ENCODE measurements around the gene PEDS1. TPM values are rescaled to one million over a fixed set of nuclear protein-coding genes. Genes with fewer than 3 reads are reported as not detected.

The PEDS1 gene
- total RNA-seq, 1 donor from 2014 or later: 44.1 TPM

DNA sequence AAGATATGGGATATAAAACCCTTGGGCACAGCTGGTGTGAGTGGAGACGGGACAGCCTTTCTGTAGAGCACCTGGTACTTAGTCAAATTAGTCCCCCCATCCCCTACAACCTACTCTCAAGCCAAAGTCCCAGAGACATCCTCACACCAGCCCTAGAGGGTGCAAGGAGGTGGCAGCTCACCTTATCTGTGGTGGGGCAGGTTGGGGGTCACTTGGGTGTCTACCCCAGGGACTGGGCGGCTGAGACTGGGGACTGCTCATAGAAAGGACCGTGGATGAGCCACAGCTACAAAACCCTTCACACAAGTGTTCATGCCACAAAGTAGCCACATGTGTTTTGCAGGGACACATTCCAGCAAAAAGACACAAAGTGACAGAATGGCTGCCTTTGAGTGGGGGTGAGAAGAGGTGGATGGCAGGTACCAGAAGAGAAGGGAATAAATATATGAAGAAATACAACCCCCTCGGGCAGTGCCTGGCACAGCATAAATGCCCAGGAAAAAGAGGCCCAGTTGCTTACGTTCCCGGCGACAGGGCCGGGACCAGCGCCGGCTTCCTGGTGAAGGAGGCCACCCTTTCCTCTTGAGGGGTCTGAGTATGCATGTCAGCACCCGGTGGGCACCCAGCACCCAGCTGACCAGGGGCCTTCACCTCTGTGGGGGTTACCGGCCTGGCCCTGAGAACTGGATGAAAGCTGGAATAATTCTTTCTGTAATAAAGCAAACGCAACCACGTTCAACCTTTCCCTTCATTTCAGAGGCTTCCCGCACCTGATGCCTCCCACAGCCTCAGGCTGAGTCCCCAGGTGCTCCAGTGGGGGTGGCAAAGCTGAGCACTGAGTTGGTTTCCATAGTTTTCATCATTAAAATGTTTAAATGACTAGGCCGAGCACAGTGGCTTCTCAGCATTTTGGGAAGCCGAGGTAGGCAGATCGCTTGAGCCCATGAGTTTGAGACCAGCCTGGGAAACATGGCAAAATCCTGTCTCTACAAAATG is 22.7 kb upstream of the PEDS1 start:
- H3K36me3 Mint-ChIP-seq (ENCODE audit: low read depth, unreplicated experiment): no peaks in the 10 kb centered on the region
- no peak for FAIRE-seq
- no peak for TF ChIP-seq EZH2 (IDR thresholded peaks at IDR 0.05; ENCODE audit: insufficient read depth, low read length)
- TF ChIP-seq, protein P1, sequence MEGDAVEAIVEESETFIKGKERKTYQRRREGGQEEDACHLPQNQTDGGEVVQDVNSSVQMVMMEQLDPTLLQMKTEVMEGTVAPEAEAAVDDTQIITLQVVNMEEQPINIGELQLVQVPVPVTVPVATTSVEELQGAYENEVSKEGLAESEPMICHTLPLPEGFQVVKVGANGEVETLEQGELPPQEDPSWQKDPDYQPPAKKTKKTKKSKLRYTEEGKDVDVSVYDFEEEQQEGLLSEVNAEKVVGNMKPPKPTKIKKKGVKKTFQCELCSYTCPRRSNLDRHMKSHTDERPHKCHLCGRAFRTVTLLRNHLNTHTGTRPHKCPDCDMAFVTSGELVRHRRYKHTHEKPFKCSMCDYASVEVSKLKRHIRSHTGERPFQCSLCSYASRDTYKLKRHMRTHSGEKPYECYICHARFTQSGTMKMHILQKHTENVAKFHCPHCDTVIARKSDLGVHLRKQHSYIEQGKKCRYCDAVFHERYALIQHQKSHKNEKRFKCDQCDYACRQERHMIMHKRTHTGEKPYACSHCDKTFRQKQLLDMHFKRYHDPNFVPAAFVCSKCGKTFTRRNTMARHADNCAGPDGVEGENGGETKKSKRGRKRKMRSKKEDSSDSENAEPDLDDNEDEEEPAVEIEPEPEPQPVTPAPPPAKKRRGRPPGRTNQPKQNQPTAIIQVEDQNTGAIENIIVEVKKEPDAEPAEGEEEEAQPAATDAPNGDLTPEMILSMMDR (IDR thresholded peaks at IDR 0.05; ENCODE audit: insufficient read depth, low read depth, low read length): no peak

DNA sequence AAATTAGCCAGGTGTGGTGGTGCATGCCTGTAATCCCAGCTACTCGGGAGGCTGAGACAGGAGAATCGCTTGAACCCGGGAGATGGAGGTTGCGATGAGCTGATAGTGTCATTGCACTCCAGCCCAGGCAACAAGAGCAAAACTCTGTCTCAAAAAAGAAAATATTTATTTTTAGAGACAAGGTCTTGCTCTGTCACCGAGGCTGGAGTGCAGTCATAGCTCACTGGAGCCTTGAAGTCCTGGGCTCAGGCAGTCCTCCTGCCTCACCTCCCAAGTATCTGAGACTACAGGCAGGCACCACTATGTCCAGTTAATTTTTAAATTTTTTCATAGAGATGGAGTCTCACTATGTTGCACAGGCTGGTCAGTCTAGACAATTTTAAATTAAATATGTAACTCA is 20.9 kb upstream of the PEDS1 start:
- H3K27me3 ChIP-seq (ENCODE audit: insufficient read depth, low read length): no peaks in the 10 kb centered on the region
- TF ChIP-seq, protein P1 (IDR thresholded peaks at IDR 0.05; ENCODE audit: insufficient read depth, low read depth, low read length): no peak
- no peak for TF ChIP-seq EZH2 (IDR thresholded peaks at IDR 0.05; ENCODE audit: insufficient read depth, low read length)
- H3K9me3 Mint-ChIP-seq (ENCODE audit: unreplicated experiment): no peaks in the 10 kb centered on the region
- no peak overlapping the region for H2AFZ ChIP-seq (ENCODE audit: low read depth, low read length)
- H3K27ac Mint-ChIP-seq (ENCODE audit: unreplicated experiment): no peak overlapping the region
- H3K4me1 ChIP-seq (ENCODE audit: insufficient read depth, low read length): peaks cover 11% of the 10 kb centered on the region
- H3K4me3 Mint-ChIP-seq (ENCODE audit: unreplicated experiment): no peak overlapping the region
- no peaks in the 10 kb centered on the region for H3K36me3 Mint-ChIP-seq (ENCODE audit: low read depth, unreplicated experiment)
- H3K9me3 ChIP-seq (ENCODE audit: insufficient read depth, low read depth, low read length): no peaks in the 10 kb centered on the region
- H4K20me1 ChIP-seq (ENCODE audit: insufficient read depth, low read length): no peaks in the 10 kb centered on the region
- no peak overlapping the region for H3K9ac ChIP-seq (ENCODE audit: low read length)
- no peak overlapping the region for H3K27ac ChIP-seq (ENCODE audit: low read depth, low read length)
- no peak for DNase-seq (ENCODE audit: low read depth)
- peaks cover 2% of the 10 kb centered on the region for H3K4me1 Mint-ChIP-seq (ENCODE audit: low read depth, unreplicated experiment)
- no peaks in the 10 kb centered on the region for H3K79me2 ChIP-seq (ENCODE audit: insufficient read depth, low read length)
- no peaks in the 10 kb centered on the region for H3K27me3 Mint-ChIP-seq (ENCODE audit: low read depth, unreplicated experiment)
- H3K36me3 ChIP-seq (ENCODE audit: insufficient read depth, low read length): no peaks in the 10 kb centered on the region
- H3K4me3 ChIP-seq (ENCODE audit: insufficient read depth, low read depth, low read length): no peak overlapping the region
- no peak for FAIRE-seq
- no peak overlapping the region for H3K4me2 ChIP-seq (ENCODE audit: low read length)

More for the DNA sequence above, 22.7 kb upstream of the PEDS1 start:
- no peaks in the 10 kb centered on the region for H3K9me3 ChIP-seq (ENCODE audit: insufficient read depth, low read depth, low read length)
- H3K4me1 Mint-ChIP-seq (ENCODE audit: low read depth, unreplicated experiment): peaks cover 2% of the 10 kb centered on the region
- H3K9me3 Mint-ChIP-seq (ENCODE audit: unreplicated experiment): no peaks in the 10 kb centered on the region
- H3K9ac ChIP-seq (ENCODE audit: low read length): no peak overlapping the region
- no peaks in the 10 kb centered on the region for H3K27me3 Mint-ChIP-seq (ENCODE audit: low read depth, unreplicated experiment)
- H3K27ac ChIP-seq (ENCODE audit: low read depth, low read length): no peak overlapping the region
- H3K27me3 ChIP-seq (ENCODE audit: insufficient read depth, low read length): no peaks in the 10 kb centered on the region
- H3K79me2 ChIP-seq (ENCODE audit: insufficient read depth, low read length): no peaks in the 10 kb centered on the region
- H3K4me3 ChIP-seq (ENCODE audit: insufficient read depth, low read depth, low read length): no peak overlapping the region
- no peaks in the 10 kb centered on the region for H4K20me1 ChIP-seq (ENCODE audit: insufficient read depth, low read length)
- no peak overlapping the region for H3K4me2 ChIP-seq (ENCODE audit: low read length)
- peaks cover 11% of the 10 kb centered on the region for H3K4me1 ChIP-seq (ENCODE audit: insufficient read depth, low read length)
- no peak for DNase-seq (ENCODE audit: low read depth)
- no peak overlapping the region for H3K4me3 Mint-ChIP-seq (ENCODE audit: unreplicated experiment)
- H3K36me3 ChIP-seq (ENCODE audit: insufficient read depth, low read length): no peaks in the 10 kb centered on the region
- H3K27ac Mint-ChIP-seq (ENCODE audit: unreplicated experiment): no peak overlapping the region
- no peak overlapping the region for H2AFZ ChIP-seq (ENCODE audit: low read depth, low read length)
